ENCODE measurements around the gene ZNF879. TPM values are rescaled to one million over a fixed set of nuclear protein-coding genes. Genes with fewer than 3 reads are reported as not detected.

ZNF879 gene
- total RNA-seq, 2 donors from 2014 or later = 2.6 to 2.8 TPM

DNA sequence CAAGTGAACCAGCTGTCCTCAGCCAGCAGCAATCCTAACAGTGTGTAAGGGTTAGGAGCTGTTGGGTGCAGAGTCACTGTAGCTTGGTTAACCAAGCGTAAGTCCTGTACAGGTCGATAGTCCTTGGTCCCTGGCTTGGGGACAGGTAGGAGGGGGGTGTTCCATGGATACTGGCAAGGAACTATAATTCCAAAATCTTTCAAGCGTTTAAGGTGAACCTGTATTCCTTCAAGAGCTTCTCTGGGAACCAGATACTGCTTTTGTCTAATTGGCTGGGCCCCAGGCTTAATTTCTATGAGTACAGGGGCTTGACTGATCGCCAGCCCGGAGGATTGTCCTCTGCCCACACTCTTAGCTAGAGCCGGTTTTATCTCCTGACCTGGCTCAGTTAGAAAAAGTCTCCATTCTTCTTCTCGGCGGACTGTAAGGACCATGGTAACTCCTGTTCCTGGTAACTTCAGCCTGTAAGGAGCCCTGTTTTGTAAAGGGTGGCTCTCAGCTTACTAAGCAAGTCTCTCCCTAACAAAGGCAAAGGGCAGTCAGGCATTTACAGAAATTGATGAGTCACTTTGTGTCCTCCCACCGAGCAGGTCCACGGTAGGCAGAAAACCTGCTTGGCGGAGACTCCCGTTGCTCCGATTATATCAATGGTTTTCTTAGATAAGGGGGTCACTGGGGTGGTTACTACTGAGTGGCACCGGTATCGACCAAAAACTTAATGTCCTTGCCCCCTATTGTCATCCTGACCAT is 30.6 kb downstream of the ZNF879 start:
- no peak overlapping the region for H3K27ac Mint-ChIP-seq
- DNase-seq = no peak
- no peak for ATAC-seq (replicated peaks in 1 of 2)
- H3K4me1 Mint-ChIP-seq (ENCODE audit: low read depth) = no peaks in the 10 kb centered on the region
- peaks cover 3 to 4% of the 10 kb centered on the region in 2 donors for H3K9me3 Mint-ChIP-seq
- H3K36me3 Mint-ChIP-seq (ENCODE audit: insufficient read depth in 2 of 2) = peaks cover 0 to 5% of the 10 kb centered on the region in 2 donors
- H3K27me3 Mint-ChIP-seq (ENCODE audit: low read depth) = no peaks in the 10 kb centered on the region
- no peak overlapping the region for H3K4me3 Mint-ChIP-seq

- H3K36me3 Mint-ChIP-seq (ENCODE audit: insufficient read depth in 2 of 2) = peaks cover 4 to 12% of the 10 kb centered on the region in 2 donors
- H3K9me3 Mint-ChIP-seq = peaks cover 7 to 8% of the 10 kb centered on the region in 2 donors
- H3K27ac Mint-ChIP-seq = no peak overlapping the region
- ATAC-seq (replicated peaks in 1 of 2) (no peak), DNase-seq (no peak)
- no peak overlapping the region for H3K4me3 Mint-ChIP-seq
- no peaks in the 10 kb centered on the region for H3K27me3 Mint-ChIP-seq (ENCODE audit: low read depth)
- peaks cover 7% of the 10 kb centered on the region for H3K4me1 Mint-ChIP-seq (ENCODE audit: low read depth)
Measured at GRCh38 chr5:179054876-179055275, 31.3 kb downstream of the ZNF879 start.

GRCh38 chr5:179055436-179055835 is 31.8 kb downstream of the ZNF879 start:
- H3K36me3 Mint-ChIP-seq (ENCODE audit: insufficient read depth in 2 of 2) = peaks cover 4 to 14% of the 10 kb centered on the region in 2 donors
- ATAC-seq (replicated peaks in 1 of 2) = no peak
- H3K4me3 Mint-ChIP-seq = no peak overlapping the region
- no peaks in the 10 kb centered on the region for H3K27me3 Mint-ChIP-seq (ENCODE audit: low read depth)
- H3K9me3 Mint-ChIP-seq = peaks cover 7 to 8% of the 10 kb centered on the region in 2 donors
- peaks cover 10% of the 10 kb centered on the region for H3K4me1 Mint-ChIP-seq (ENCODE audit: low read depth)
- H3K27ac Mint-ChIP-seq = no peak overlapping the region
- DNase-seq = no peak

GRCh38 chr5:179055841-179056240 is 32.2 kb downstream of the ZNF879 start:
- H3K4me1 Mint-ChIP-seq (ENCODE audit: low read depth) = peaks cover 12% of the 10 kb centered on the region
- ATAC-seq (replicated peaks in 1 of 2) = no peak
- no peak for DNase-seq
- peaks cover 7% of the 10 kb centered on the region in 2 donors for H3K9me3 Mint-ChIP-seq
- H3K27me3 Mint-ChIP-seq (ENCODE audit: low read depth) = no peaks in the 10 kb centered on the region
- no peak overlapping the region for H3K27ac Mint-ChIP-seq
- peaks cover 4 to 14% of the 10 kb centered on the region in 2 donors for H3K36me3 Mint-ChIP-seq (ENCODE audit: insufficient read depth in 2 of 2)
- H3K4me3 Mint-ChIP-seq = no peak overlapping the region

DNA sequence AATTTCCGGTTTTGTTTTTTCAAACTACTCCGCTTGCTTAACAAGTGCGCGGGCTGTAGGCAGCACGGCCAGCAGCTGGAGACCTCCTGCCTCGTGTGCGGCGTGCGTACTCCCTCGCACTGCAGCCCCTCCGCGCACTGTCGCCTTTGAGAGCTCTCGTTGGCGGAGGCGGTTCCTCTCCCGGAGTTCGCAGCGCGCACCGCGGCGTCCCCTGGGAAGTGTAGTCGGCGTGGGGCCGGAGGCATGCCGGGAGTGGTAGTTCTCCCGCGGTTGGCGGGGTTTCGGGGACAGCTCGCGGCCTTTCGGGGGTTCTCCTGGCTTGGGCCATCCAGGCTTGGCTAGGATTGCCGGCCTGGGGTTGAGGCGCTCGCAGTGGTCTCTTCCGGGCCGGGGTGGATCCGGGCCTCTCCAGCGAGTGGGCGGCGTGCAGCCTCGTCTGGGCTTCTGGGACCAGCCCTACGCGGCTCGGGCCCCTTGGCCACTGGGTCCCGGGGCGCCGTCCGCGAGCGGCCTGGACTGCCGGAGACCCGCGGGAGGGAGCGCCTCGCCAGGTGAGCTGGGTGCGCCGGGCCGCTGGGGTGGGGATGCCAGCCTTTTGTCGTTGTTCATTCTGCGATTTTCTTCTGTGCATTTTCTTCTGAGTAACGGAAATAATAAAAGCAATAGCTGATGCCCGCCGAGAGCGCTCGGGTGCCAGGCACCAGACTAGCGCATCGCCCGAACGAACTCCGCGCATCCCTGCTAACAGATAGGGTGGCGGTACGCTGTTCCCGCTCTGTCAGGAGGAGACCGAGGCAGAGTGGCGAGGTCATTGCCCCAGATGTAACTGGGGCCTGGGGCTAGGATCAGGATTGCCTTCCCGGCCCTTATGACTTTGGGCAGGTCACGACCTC is 36.8 kb downstream of the ZNF879 start, which contains the start of gene ZNF354C:
TSS of gene ZNF354C (plus strand) at position 258 of the 893 bp plus-strand sequence. CDS start 1,696 bp downstream, outside the sequence.
- ATAC-seq (replicated peaks in 1 of 2) (peak; percentile 97 to 98), DNase-seq (peak; percentile 87 to 91)
- Mint-ChIP-seq H3K36me3 (ENCODE audit: insufficient read depth in 2 of 2) (peaks cover 26 to 49% of the 10 kb centered on the region in 2 donors), H3K27ac (peak within 1 kb of the TSS; percentile 78), H3K9me3 (peaks cover 14 to 21% of the 10 kb centered on the region in 2 donors), H3K4me3 (peak within 1 kb of the TSS; percentile 93 to 95), H3K27me3 (ENCODE audit: low read depth) (no peaks in the 10 kb centered on the region), H3K4me1 (ENCODE audit: low read depth) (peaks cover 23% of the 10 kb centered on the region)

DNA sequence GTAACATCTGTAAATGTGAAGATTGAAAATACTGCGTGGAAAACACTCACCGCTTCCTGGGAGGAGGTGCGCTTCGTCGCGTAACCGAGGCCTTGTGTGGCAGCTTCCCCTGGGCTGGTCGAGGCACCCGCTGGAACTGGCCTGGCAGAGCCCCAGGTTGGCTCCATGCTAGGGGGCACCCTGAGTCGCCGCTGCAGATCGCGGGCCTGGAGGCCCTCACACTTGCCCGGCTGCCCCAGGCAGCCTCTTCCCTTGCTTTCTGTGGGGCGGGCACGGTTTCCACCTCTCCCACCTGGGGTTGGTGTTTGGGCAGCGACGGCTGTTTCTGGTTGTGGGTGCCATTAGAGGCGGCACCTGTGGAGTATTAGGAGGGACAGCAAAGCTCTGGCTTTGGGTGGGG is 37.4 kb downstream of the ZNF879 start:
- Mint-ChIP-seq H3K27ac (peak overlapping the region; percentile 63), H3K27me3 (ENCODE audit: low read depth) (no peaks in the 10 kb centered on the region), H3K4me1 (ENCODE audit: low read depth) (peaks cover 23% of the 10 kb centered on the region), H3K36me3 (ENCODE audit: insufficient read depth in 2 of 2) (peaks cover 29 to 56% of the 10 kb centered on the region in 2 donors), H3K4me3 (peak overlapping the region; percentile 93 to 95), H3K9me3 (peaks cover 18 to 25% of the 10 kb centered on the region in 2 donors)
- DNase-seq (no peak), ATAC-seq (replicated peaks in 1 of 2) (no peak)

- H3K27me3 Mint-ChIP-seq (ENCODE audit: low read depth) = no peaks in the 10 kb centered on the region
- no peak overlapping the region for H3K27ac Mint-ChIP-seq
- no peak overlapping the region for H3K4me3 Mint-ChIP-seq
- peaks cover 23 to 36% of the 10 kb centered on the region in 2 donors for H3K9me3 Mint-ChIP-seq
- peaks cover 12% of the 10 kb centered on the region for H3K4me1 Mint-ChIP-seq (ENCODE audit: low read depth)
- DNase-seq (no peak), ATAC-seq (replicated peaks in 1 of 2) (no peak)
- peaks cover 49 to 81% of the 10 kb centered on the region in 2 donors for H3K36me3 Mint-ChIP-seq (ENCODE audit: insufficient read depth in 2 of 2)
Measured at GRCh38 chr5:179065703-179066102, 42.1 kb downstream of the ZNF879 start.

- no peak for DNase-seq
Measured at GRCh38 chr5:179079165-179079987, 55.8 kb downstream of the ZNF879 start.

GRCh38 chr5:179080724-179081123 is 57.1 kb downstream of the ZNF879 start:
- Mint-ChIP-seq H3K27me3 (ENCODE audit: low read depth) (no peaks in the 10 kb centered on the region), H3K36me3 (ENCODE audit: insufficient read depth in 2 of 2) (peaks cover 52 to 76% of the 10 kb centered on the region in 2 donors), H3K9me3 (peaks cover 33 to 39% of the 10 kb centered on the region in 2 donors), H3K27ac (no peak overlapping the region), H3K4me1 (ENCODE audit: low read depth) (no peaks in the 10 kb centered on the region), H3K4me3 (no peak overlapping the region)
- no peak for ATAC-seq (replicated peaks in 1 of 2)
- no peak for DNase-seq

More at GRCh38 chr5:179079165-179079987, 55.8 kb downstream of the ZNF879 start:
- no peaks in the 10 kb centered on the region for H3K27me3 Mint-ChIP-seq (ENCODE audit: low read depth)
- H3K4me1 Mint-ChIP-seq (ENCODE audit: low read depth) = no peaks in the 10 kb centered on the region
- ATAC-seq (replicated peaks in 1 of 2) = no peak
- H3K36me3 Mint-ChIP-seq (ENCODE audit: insufficient read depth in 2 of 2) = peaks cover 52 to 77% of the 10 kb centered on the region in 2 donors
- H3K9me3 Mint-ChIP-seq = peaks cover 34 to 39% of the 10 kb centered on the region in 2 donors
- H3K27ac Mint-ChIP-seq = no peak overlapping the region
- no peak overlapping the region for H3K4me3 Mint-ChIP-seq

Other genes with a start within 250 kb of the ZNF879 start
- 10 to 100 TPM; 12.9 to 13.0 TPM for gene ZNF354B, start 163.9 kb upstream of the ZNF879 start, total RNA-seq
- gene ZFP2, start 127.9 kb upstream of the ZNF879 start, total RNA-seq = under 1 TPM; 0.58 to 0.86 TPM
- gene ZNF454, start 82.6 kb upstream of the ZNF879 start, total RNA-seq = under 1 TPM in 1 of 2 donors, not detected in 1; 0.21 TPM
- gene GRM6, start 28.5 kb upstream of the ZNF879 start, total RNA-seq = not detected
- 10 to 100 TPM in 1 of 2 donors, 1 to 10 TPM in 1; 8.3 to 12.5 TPM for gene ZNF354C, start 36.6 kb downstream of the ZNF879 start, total RNA-seq